Kasumi-1 (cell line): Measurements from ENCODE around the gene CTSL.

Experiments
- DNase-seq, 2 experiments: peaks; one replicate each; lab custom pipeline; 2025; lab: John Stamatoyannopoulos, UW

CTSL gene

GRCh38 chr9:87701491-87701890, 24.4 kb upstream of the CTSL start:
- DNase-seq: no peak

- no peak for DNase-seq
Measured at GRCh38 chr9:87701931-87702421, 23.9 kb upstream of the CTSL start.

GRCh38 chr9:87702921-87703320, 23.0 kb upstream of the CTSL start:
- DNase-seq: no peak

GRCh38 chr9:87703636-87704276, 22.2 kb upstream of the CTSL start:
- DNase-seq: no peak

- no peak for DNase-seq
Measured at GRCh38 chr9:87704342-87704741, 21.6 kb upstream of the CTSL start.

- no peak for DNase-seq
Measured at GRCh38 chr9:87706066-87706739, 19.7 kb upstream of the CTSL start.

- DNase-seq: peak; percentile 9 to 35
Measured at GRCh38 chr9:87707805-87708506, 18.0 kb upstream of the CTSL start.

GRCh38 chr9:87708546-87708945, 17.4 kb upstream of the CTSL start:
- DNase-seq: no peak

- no peak for DNase-seq
Measured at GRCh38 chr9:87708986-87709728, 16.8 kb upstream of the CTSL start.

GRCh38 chr9:87710443-87710842, 15.5 kb upstream of the CTSL start:
- no peak for DNase-seq

GRCh38 chr9:87711857-87712800, 13.8 kb upstream of the CTSL start:
- DNase-seq: no peak

- no peak for DNase-seq
Measured at GRCh38 chr9:87712801-87713277, 13.1 kb upstream of the CTSL start.

- DNase-seq: peak in 1 of 2 experiments; percentile 3
Measured at GRCh38 chr9:87713278-87713987, 12.5 kb upstream of the CTSL start.

- no peak for DNase-seq
Measured at GRCh38 chr9:87713988-87714330, 12.0 kb upstream of the CTSL start.

- DNase-seq: peak; percentile 13 to 20
Measured at GRCh38 chr9:87714819-87715218, 11.1 kb upstream of the CTSL start.

GRCh38 chr9:87716141-87716540, 9.8 kb upstream of the CTSL start:
- DNase-seq: no peak

GRCh38 chr9:87717456-87717855, 8.5 kb upstream of the CTSL start:
- no peak for DNase-seq

GRCh38 chr9:87718231-87718630, 7.7 kb upstream of the CTSL start:
- no peak for DNase-seq

GRCh38 chr9:87718852-87719612, 6.9 kb upstream of the CTSL start:
- no peak for DNase-seq

- no peak for DNase-seq
Measured at GRCh38 chr9:87720173-87720572, 5.7 kb upstream of the CTSL start.
